Stimulated activated CD4-positive, alpha-beta T cell treated with anti-CD3 and anti-CD28 coated beads, TNF-alpha, amount 100 ng/mL, for 4 hours (primary cell): ENCODE data around the gene ERFL.
"Not testable (repeated sequence)": the region's sequence is repeated elsewhere in the genome, so short reads cannot be mapped to it uniquely, and the experiment has no call there.

Source experiments
- DNase-seq, 3 experiments: peaks; one replicate each; pipeline ENCODE4 v3.0.0-alpha.2; 2020; ENCODE audit warnings: low read depth in 3 of 3

ERFL gene

GRCh38 chr19:41926763-41927496 lies 1.3 kb downstream of the ERFL start:
- DNase-seq: no peak

GRCh38 chr19:41926028-41926762 lies 2.1 kb downstream of the ERFL start:
- DNase-seq: no peak

- no peak for DNase-seq
Measured at GRCh38 chr19:41925208-41926003, 2.8 kb downstream of the ERFL start.

GRCh38 chr19:41924151-41925145 lies 3.8 kb downstream of the ERFL start:
- DNase-seq: no peak

- no peak for DNase-seq
Measured at GRCh38 chr19:41923045-41923788, 5.0 kb downstream of the ERFL start.

GRCh38 chr19:41922585-41922984 lies 5.7 kb downstream of the ERFL start:
- DNase-seq: no peak

GRCh38 chr19:41921577-41922576 lies 6.4 kb downstream of the ERFL start:
- no peak for DNase-seq

- DNase-seq: no peak
Measured at GRCh38 chr19:41920882-41921576, 7.2 kb downstream of the ERFL start.

- DNase-seq: no peak
Measured at GRCh38 chr19:41919948-41920712, 8.1 kb downstream of the ERFL start.

- no peak for DNase-seq
Measured at GRCh38 chr19:41918653-41919244, 9.5 kb downstream of the ERFL start.

GRCh38 chr19:41918095-41918494 lies 10.2 kb downstream of the ERFL start:
- DNase-seq: no peak

GRCh38 chr19:41917676-41918075 lies 10.6 kb downstream of the ERFL start:
- DNase-seq: no peak

GRCh38 chr19:41915776-41916414 lies 12.4 kb downstream of the ERFL start:
- DNase-seq: no peak

GRCh38 chr19:41915021-41915775 lies 13.1 kb downstream of the ERFL start:
- DNase-seq: no peak

GRCh38 chr19:41914424-41914834 lies 13.8 kb downstream of the ERFL start:
- not testable (repeated sequence) for DNase-seq
